NAMALWA (cell line): ENCODE data around the gene PLEKHA7.
"Not testable (repeated sequence)": the region's sequence is repeated elsewhere in the genome, so short reads cannot be mapped to it uniquely, and the experiment has no call there.

ENCODE experiments used
- DNase-seq: peaks from one replicate; pipeline ENCODE4 v3.0.0-alpha.2; 2015; ENCODE audit warnings: low spot score

PLEKHA7 gene

GRCh38 chr11:16938061-16938460, 76.2 kb downstream of the PLEKHA7 start:
- no peak for DNase-seq

GRCh38 chr11:16936643-16937042, 77.6 kb downstream of the PLEKHA7 start:
- DNase-seq: no peak

GRCh38 chr11:16935518-16936302, 78.5 kb downstream of the PLEKHA7 start:
- DNase-seq: peak; percentile 71

GRCh38 chr11:16933756-16934603, 80.2 kb downstream of the PLEKHA7 start:
- DNase-seq: no peak

GRCh38 chr11:16933291-16933690, 80.9 kb downstream of the PLEKHA7 start:
- no peak for DNase-seq

- DNase-seq: no peak
Measured at GRCh38 chr11:16928044-16928443, 86.2 kb downstream of the PLEKHA7 start.

GRCh38 chr11:16926883-16927626, 87.2 kb downstream of the PLEKHA7 start:
- DNase-seq: no peak

- DNase-seq: no peak
Measured at GRCh38 chr11:16925561-16926065, 88.6 kb downstream of the PLEKHA7 start.

GRCh38 chr11:16924826-16925560, 89.2 kb downstream of the PLEKHA7 start:
- no peak for DNase-seq

GRCh38 chr11:16924462-16924825, 89.8 kb downstream of the PLEKHA7 start:
- no peak for DNase-seq

- no peak for DNase-seq
Measured at GRCh38 chr11:16923987-16924386, 90.2 kb downstream of the PLEKHA7 start.

GRCh38 chr11:16921668-16922067, 92.5 kb downstream of the PLEKHA7 start:
- no peak for DNase-seq

- no peak for DNase-seq
Measured at GRCh38 chr11:16921019-16921418, 93.2 kb downstream of the PLEKHA7 start.

- no peak for DNase-seq
Measured at GRCh38 chr11:16920559-16920958, 93.7 kb downstream of the PLEKHA7 start.

- DNase-seq: not testable (repeated sequence)
Measured at GRCh38 chr11:16918543-16919182, 95.6 kb downstream of the PLEKHA7 start.

GRCh38 chr11:16917941-16918340, 96.3 kb downstream of the PLEKHA7 start:
- DNase-seq: no peak

- no peak for DNase-seq
Measured at GRCh38 chr11:16912692-16913111, 101.5 kb downstream of the PLEKHA7 start.

GRCh38 chr11:16911658-16912057, 102.6 kb downstream of the PLEKHA7 start:
- no peak for DNase-seq

GRCh38 chr11:16911186-16911585, 103.0 kb downstream of the PLEKHA7 start:
- no peak for DNase-seq

- DNase-seq: no peak
Measured at GRCh38 chr11:16909359-16910035, 104.7 kb downstream of the PLEKHA7 start.
